BJ (cell line): Measurements from ENCODE around the gene TICRR. TPM values are rescaled to one million over a fixed set of nuclear protein-coding genes. Genes with fewer than 3 reads are reported as not detected.
"Not testable (repeated sequence)": the region's sequence is repeated elsewhere in the genome, so short reads cannot be mapped to it uniquely, and the experiment has no call there.

Experiments used
- CTCF ChIA-PET: fragments of 350-600 bp; formaldehyde crosslinking; extraction: SDS; loops from one replicate; lab custom pipeline; 2021; ENCODE audit warnings: antibody characterized with exemption, inconsistent platforms; lab: Yijun Ruan, JAX
- POLR2A ChIA-PET: fragments of 300-600 bp; sonication (Branson Sonifier 250); formaldehyde crosslinking; extraction: SDS; loops from one replicate; lab custom pipeline; 2021; ENCODE audit warnings: antibody characterized with exemption; lab: Charles Lee
- DNase-seq: peaks from one replicate; pipeline ENCODE4 v3.0.0-alpha.2; 2011; ENCODE audit warnings: low read depth
- H3K27me3 ChIP-seq: 2 replicates; pipeline ENCODE4 v1.6.0; 2011; ENCODE audit warnings: low read length; ENCODE audit not compliant: control insufficient read depth, insufficient read depth
- H3K36me3 ChIP-seq: 2 replicates; pipeline ENCODE4 v1.5.1; 2011; ENCODE audit warnings: low read length; ENCODE audit not compliant: control insufficient read depth, insufficient read depth
- H3K4me3 ChIP-seq: 2 replicates; pipeline ENCODE4 v1.5.1; 2011; ENCODE audit warnings: low read depth, mild to moderate bottlenecking, control low read depth, low read length
- polyA plus RNA-seq: library from polyadenylated mRNA; depleted of rRNA; stranded (reverse); fragments of >200 nt; gene quantifications from 2 replicates; pipeline ENCODE4 v1.2.3, GENCODE V29; 2011
- TF ChIP-seq, protein P1 (sequence below): IDR thresholded peaks from 2 replicates; pipeline ENCODE4 v1.5.1; 2011; ENCODE audit warnings: low read depth, mild to moderate bottlenecking, control low read depth, inconsistent platforms, low read length, moderate library complexity; ENCODE audit not compliant: insufficient read depth

Gene TICRR
- polyA plus RNA-seq, 1 experiment: 2.4 TPM

- ChIA-PET POLR2A (no interaction called here), CTCF (interaction anchor here (0.6 kb wide), 1 partner anchor 1363 kb away, joined by 4 read pairs; the partner anchor contains the start of gene HDDC3)
- DNase-seq: no peak
- Histone ChIP-seq H3K27me3 (peaks cover 5% of the 10 kb centered on the region), H3K4me3 (no peak overlapping the region), H3K36me3 (no peaks in the 10 kb centered on the region)
- TF ChIP-seq, protein P1, sequence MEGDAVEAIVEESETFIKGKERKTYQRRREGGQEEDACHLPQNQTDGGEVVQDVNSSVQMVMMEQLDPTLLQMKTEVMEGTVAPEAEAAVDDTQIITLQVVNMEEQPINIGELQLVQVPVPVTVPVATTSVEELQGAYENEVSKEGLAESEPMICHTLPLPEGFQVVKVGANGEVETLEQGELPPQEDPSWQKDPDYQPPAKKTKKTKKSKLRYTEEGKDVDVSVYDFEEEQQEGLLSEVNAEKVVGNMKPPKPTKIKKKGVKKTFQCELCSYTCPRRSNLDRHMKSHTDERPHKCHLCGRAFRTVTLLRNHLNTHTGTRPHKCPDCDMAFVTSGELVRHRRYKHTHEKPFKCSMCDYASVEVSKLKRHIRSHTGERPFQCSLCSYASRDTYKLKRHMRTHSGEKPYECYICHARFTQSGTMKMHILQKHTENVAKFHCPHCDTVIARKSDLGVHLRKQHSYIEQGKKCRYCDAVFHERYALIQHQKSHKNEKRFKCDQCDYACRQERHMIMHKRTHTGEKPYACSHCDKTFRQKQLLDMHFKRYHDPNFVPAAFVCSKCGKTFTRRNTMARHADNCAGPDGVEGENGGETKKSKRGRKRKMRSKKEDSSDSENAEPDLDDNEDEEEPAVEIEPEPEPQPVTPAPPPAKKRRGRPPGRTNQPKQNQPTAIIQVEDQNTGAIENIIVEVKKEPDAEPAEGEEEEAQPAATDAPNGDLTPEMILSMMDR: no peak
These were observed 6.1 kb upstream of the TICRR start for GRCh38 chr15:89569090-89569745.

DNA sequence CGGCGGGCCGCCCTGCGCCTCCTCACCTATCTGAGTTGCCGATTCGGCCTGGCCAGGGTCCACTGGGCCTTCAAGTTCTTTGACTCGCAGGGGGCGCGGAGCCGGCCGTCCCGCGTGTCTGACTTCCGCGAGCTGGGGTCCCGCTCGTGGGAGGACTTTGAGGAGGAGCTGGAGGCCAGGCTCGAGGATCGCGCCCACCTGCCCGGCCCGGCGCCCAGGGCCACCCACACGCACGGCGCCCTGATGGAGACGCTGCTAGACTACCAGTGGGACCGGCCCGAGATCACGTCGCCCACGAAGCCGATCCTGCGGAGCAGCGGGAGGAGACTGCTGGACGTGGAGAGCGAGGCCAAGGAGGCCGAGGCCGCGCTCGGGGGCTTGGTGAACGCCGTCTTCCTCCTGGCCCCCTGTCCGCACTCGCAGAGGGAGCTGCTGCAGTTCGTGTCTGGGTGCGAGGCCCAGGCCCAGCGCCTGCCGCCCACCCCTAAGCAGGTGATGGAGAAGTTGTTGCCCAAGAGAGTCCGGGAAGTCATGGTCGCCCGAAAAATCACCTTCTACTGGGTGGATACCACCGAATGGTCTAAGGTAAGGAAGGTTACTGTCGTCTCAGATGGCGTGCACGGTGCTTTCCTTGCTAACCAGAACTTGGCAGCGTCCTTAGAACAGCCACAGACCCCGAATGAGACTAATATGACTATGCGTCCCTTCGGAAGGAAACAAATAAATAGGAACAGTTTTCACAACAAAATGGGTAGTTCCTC lies 567 bp downstream of the TICRR start:
- ChIA-PET CTCF (interaction anchor here (1.4 kb wide), 1 partner anchor 146 kb away, joined by 3 read pairs; no protein-coding TSS in a partner anchor), POLR2A (interaction anchor here (0.8 kb wide), 1 partner anchor 28 kb away, joined by 3 read pairs; no protein-coding TSS in a partner anchor)
- DNase-seq: no peak
- peaks cover 3% of the 10 kb centered on the region; the same call in 1 of the 2 replicates for H3K27me3 ChIP-seq
- H3K36me3 ChIP-seq: no peaks in the 10 kb centered on the region
- TF ChIP-seq, protein P1: no peak
- H3K4me3 ChIP-seq: peak overlapping the region; percentile 87

GRCh38 chr15:89576417-89576773 lies 1.1 kb downstream of the TICRR start:
- peaks cover 3% of the 10 kb centered on the region; the same call in 1 of the 2 replicates for H3K27me3 ChIP-seq
- ChIA-PET POLR2A (no interaction called here), CTCF (no interaction called here)
- TF ChIP-seq, protein P1: no peak
- H3K36me3 ChIP-seq: no peaks in the 10 kb centered on the region
- peak overlapping the region; percentile 87 for H3K4me3 ChIP-seq
- DNase-seq: no peak

DNA sequence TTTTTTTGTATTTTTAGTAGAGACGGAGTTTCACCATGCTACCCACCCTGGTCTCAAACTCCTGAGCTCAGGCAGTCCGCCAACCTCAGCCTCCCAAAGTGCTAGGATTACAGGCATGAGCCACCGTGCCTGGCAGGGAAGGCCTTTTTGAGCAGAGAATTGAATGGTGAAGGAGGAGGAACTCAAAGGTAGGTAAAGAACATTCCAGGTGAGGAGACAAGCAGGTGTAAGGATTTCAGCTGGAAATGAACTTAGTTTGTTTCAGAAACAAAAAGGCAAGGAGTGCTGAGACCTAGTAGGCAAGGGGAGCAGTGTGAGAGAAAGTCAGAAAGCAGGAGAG lies 2.5 kb downstream of the TICRR start:
- TF ChIP-seq, protein P1: no peak
- Histone ChIP-seq H3K27me3 (no peaks in the 10 kb centered on the region), H3K36me3 (0 out of 2 replicates have a peak, but pooled peaks cover 1% of the 10 kb centered on the region), H3K4me3 (no peak overlapping the region)
- ChIA-PET CTCF (no interaction called here), POLR2A (no interaction called here)
- no peak for DNase-seq

DNA sequence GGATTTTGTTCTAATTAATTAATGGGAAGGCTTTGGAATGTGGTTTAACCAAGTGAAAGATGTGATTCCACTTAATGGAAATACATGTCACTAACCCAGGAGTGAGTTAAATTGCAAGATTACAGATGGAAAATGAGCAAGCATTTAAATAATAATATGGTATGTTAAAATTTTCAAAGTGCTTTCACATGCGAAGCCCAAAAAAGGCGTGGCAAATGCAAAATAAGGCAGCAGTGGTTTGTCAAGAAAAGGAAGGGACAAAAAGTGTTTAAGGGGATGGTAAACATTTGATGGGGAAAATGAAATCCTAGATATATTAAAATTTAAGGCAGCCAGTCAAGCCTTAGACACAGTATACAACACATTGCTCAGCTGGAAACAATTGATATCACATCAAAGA lies 2.9 kb downstream of the TICRR start:
- ChIA-PET POLR2A (no interaction called here), CTCF (no interaction called here)
- DNase-seq: no peak
- TF ChIP-seq, protein P1: no peak
- no peak overlapping the region for H3K4me3 ChIP-seq
- 0 out of 2 replicates have a peak, but pooled peaks cover 1% of the 10 kb centered on the region for H3K36me3 ChIP-seq
- no peaks in the 10 kb centered on the region for H3K27me3 ChIP-seq

DNA sequence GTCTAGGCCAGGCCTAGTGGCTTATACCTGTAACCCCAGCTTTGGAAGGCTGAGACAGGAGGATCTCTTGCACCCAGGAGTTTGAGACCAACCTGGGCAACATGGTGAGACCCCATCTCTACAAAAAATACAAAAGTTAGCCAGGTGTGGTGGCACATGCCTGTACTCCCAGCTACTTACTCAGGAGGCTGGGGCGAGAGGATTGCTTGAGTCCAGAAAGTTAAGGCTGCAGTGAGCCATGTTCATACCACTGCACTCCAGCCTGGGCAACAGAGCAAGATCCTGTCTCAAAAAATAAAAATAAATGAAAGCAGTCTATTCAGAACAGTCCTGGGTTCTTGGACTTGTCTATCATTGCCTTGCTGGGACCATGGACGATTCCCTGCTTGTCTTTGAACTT lies 5.5 kb downstream of the TICRR start:
- POLR2A ChIA-PET, CTCF ChIA-PET, H3K36me3 ChIP-seq, DNase-seq, H3K27me3 ChIP-seq, H3K4me3 ChIP-seq: not testable (repeated sequence)
